GM21390 (cell line): ENCODE measurements around the gene UBASH3A.
"Not testable (repeated sequence)": the region's sequence is repeated elsewhere in the genome, so short reads cannot be mapped to it uniquely, and the experiment has no call there.

Experiments used
- ATAC-seq: cut with Tn5 transposase; IDR thresholded peaks from one replicate; pipeline ENCODE4 v1.9.1; 2021; ENCODE audit not compliant: unreplicated experiment

The UBASH3A gene

GRCh38 chr21:42465008-42465802 is 61.5 kb downstream of the UBASH3A start:
- ATAC-seq = no peak

GRCh38 chr21:42465803-42466127 is 62.1 kb downstream of the UBASH3A start:
- ATAC-seq = no peak

- ATAC-seq = no peak
Measured at GRCh38 chr21:42466700-42467099, 63.0 kb downstream of the UBASH3A start.

GRCh38 chr21:42467140-42467983 is 63.7 kb downstream of the UBASH3A start:
- no peak for ATAC-seq

GRCh38 chr21:42468491-42469131 is 64.9 kb downstream of the UBASH3A start:
- no peak for ATAC-seq

- peak; percentile 47 for ATAC-seq
Measured at GRCh38 chr21:42469272-42469671, 65.6 kb downstream of the UBASH3A start.

- ATAC-seq = not testable (repeated sequence)
Measured at GRCh38 chr21:42469726-42470125, 66.0 kb downstream of the UBASH3A start.

- no peak for ATAC-seq
Measured at GRCh38 chr21:42471206-42471605, 67.5 kb downstream of the UBASH3A start.

GRCh38 chr21:42471716-42472330 is 68.1 kb downstream of the UBASH3A start:
- no peak for ATAC-seq

GRCh38 chr21:42472521-42472920 is 68.8 kb downstream of the UBASH3A start:
- ATAC-seq = no peak

GRCh38 chr21:42473498-42474042 is 69.9 kb downstream of the UBASH3A start:
- ATAC-seq = no peak

GRCh38 chr21:42474043-42474831 is 70.5 kb downstream of the UBASH3A start:
- peak; percentile 50 for ATAC-seq

- ATAC-seq = no peak
Measured at GRCh38 chr21:42475036-42475435, 71.3 kb downstream of the UBASH3A start.

- ATAC-seq = no peak
Measured at GRCh38 chr21:42475526-42476387, 72.1 kb downstream of the UBASH3A start.

GRCh38 chr21:42476388-42477331 is 73.0 kb downstream of the UBASH3A start:
- ATAC-seq = no peak

GRCh38 chr21:42478504-42478903 is 74.8 kb downstream of the UBASH3A start:
- no peak for ATAC-seq

GRCh38 chr21:42479582-42479981 is 75.9 kb downstream of the UBASH3A start:
- ATAC-seq = no peak

- no peak for ATAC-seq
Measured at GRCh38 chr21:42480736-42481135, 77.0 kb downstream of the UBASH3A start.
